PC-3 (cell line): ENCODE data around the gene IL1RAPL2. TPM values are rescaled to one million over a fixed set of nuclear protein-coding genes. Genes with fewer than 3 reads are reported as not detected.

Experiments used
- ATAC-seq: fragments of 200-7000 bp; cut with Tn5 transposase; 2 replicates; pipeline ENCODE4 v1.9.1; 2020; ENCODE audit warnings: mild to moderate bottlenecking, moderate library complexity
- BruUV-seq: library from RNA; stranded (reverse); fragments of 400-500 nt; replicated peaks from 2 replicates; lab custom pipeline; 2021; lab: Mats Ljungman, UMichigan
- CTCF ChIA-PET: fragments of 300-600 bp; sonication (Branson Sonifier 250); formaldehyde crosslinking; loops from one replicate; lab custom pipeline; 2022; ENCODE audit warnings: antibody characterized with exemption; lab: Charles Lee
- POLR2A ChIA-PET: fragments of 300-600 bp; sonication (Branson Sonifier 250); formaldehyde crosslinking; loops from one replicate; lab custom pipeline; 2022; ENCODE audit warnings: antibody characterized with exemption; ENCODE audit not compliant: unreplicated experiment; lab: Charles Lee
- DNase-seq: peaks from one replicate; pipeline ENCODE4 v3.0.0-alpha.2; 2015
- H2AFZ ChIP-seq: fragments of 300-600 bp; sonication (generic); 2 replicates; pipeline ENCODE4 v1.6.0; 2016; ENCODE audit warnings: antibody characterized with exemption, low read length
- H3F3A ChIP-seq: fragments of 300-600 bp; sonication (generic); one replicate; pipeline ENCODE4 v1.6.0; 2017; ENCODE audit warnings: antibody characterized with exemption, low read length, control low read depth, mild to moderate bottlenecking; ENCODE audit not compliant: unreplicated experiment
- H3K27ac ChIP-seq: fragments of 300-600 bp; sonication (generic); 2 replicates; pipeline ENCODE4 v1.5.1; 2016; ENCODE audit warnings: mild to moderate bottlenecking, low read length
- H3K27me3 ChIP-seq: fragments of 300-600 bp; sonication (generic); 2 replicates; pipeline ENCODE4 v1.6.1; 2016; ENCODE audit warnings: low read length, mixed read lengths
- H3K36me3 ChIP-seq: fragments of 300-600 bp; sonication (generic); 2 replicates; pipeline ENCODE4 v1.6.1; 2016; ENCODE audit warnings: low read depth, mixed run types, low read length, mixed read lengths
- H3K4me1 ChIP-seq: fragments of 300-600 bp; sonication (generic); 2 replicates; pipeline ENCODE4 v1.5.1; 2016; ENCODE audit warnings: low read length; ENCODE audit not compliant: insufficient read depth
- H3K4me2 ChIP-seq: fragments of 300-600 bp; sonication (generic); 2 replicates; pipeline ENCODE4 v1.6.0; 2016; ENCODE audit warnings: low read length
- H3K4me3 ChIP-seq: fragments of 300-600 bp; sonication (generic); 2 replicates; pipeline ENCODE4 v1.5.1; 2016; ENCODE audit warnings: mild to moderate bottlenecking, low read length, mixed read lengths
- H3K79me2 ChIP-seq: fragments of 300-600 bp; sonication (generic); 2 replicates; pipeline ENCODE4 v1.6.1; 2017; ENCODE audit warnings: low read length, mixed read lengths
- H3K9ac ChIP-seq: fragments of 300-600 bp; sonication (generic); 2 replicates; pipeline ENCODE4 v1.6.0; 2016; ENCODE audit warnings: mild to moderate bottlenecking, low read length
- H3K9me2 ChIP-seq: fragments of 300-600 bp; sonication (generic); replicated peaks from 2 replicates; pipeline ENCODE4 v1.6.1; 2016; ENCODE audit warnings: mixed run types, low read length, mixed read lengths
- H3K9me3 ChIP-seq: fragments of 300-600 bp; sonication (generic); 2 replicates; pipeline ENCODE4 v1.6.1; 2016; ENCODE audit warnings: low read length, mixed read lengths
- H4K20me1 ChIP-seq: fragments of 300-600 bp; sonication (generic); 2 replicates; pipeline ENCODE4 v1.6.1; 2016; ENCODE audit warnings: low read length, mixed read lengths
- CTCF ChIP-seq: fragments of 300-600 bp; sonication (generic); conservative IDR thresholded peaks from 2 replicates; pipeline ENCODE4 v1.5.1; 2017; ENCODE audit warnings: antibody characterized with exemption, low read depth, mild to moderate bottlenecking, low read length
- EZH2 ChIP-seq: fragments of 300-600 bp; sonication (generic); IDR thresholded peaks from one replicate; pipeline ENCODE4 v1.6.1; 2017; ENCODE audit warnings: antibody characterized with exemption, mild to moderate bottlenecking, low read length; ENCODE audit not compliant: unreplicated experiment
- EZH2phosphoT487 ChIP-seq: fragments of 300-600 bp; sonication (generic); IDR thresholded peaks from 2 replicates; pipeline ENCODE4 v1.6.1; 2018; ENCODE audit warnings: mild to moderate bottlenecking, antibody characterized with exemption, low read length, borderline replicate concordance
- intact Hi-C: fragments of 100-400 bp; cut with micrococcal nuclease; formaldehyde crosslinking; loops from 2 replicates; pipeline ENCODE4 v1.9.0; 2023
- total RNA-seq: library from RNA; depleted of rRNA; stranded (reverse); fragments of >200 nt; gene quantifications from 2 replicates; pipeline ENCODE4 v1.2.3, GENCODE V29; 2014

IL1RAPL2 gene
- total RNA-seq, 1 experiment from 2014 or later, result 0.62 TPM

DNA sequence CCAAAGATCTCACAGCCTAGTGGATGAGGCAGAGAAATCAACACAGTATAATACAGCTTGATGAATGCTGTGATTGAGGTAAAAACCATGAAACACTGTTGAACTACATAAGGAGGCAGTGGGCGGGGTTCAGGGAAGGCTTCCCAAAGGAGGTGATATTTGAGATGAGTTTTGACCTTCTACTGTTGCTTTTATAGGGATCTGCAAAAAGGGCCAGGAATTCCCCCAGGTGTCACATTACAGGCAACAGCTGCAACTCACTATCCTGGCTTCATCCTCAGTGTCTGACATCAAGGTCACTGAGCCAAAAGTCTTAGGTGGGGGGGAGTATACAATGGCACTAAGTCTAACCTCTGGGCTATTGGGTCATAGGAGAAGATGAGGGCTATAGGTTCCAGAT is 1070.7 kb downstream of the IL1RAPL2 start:
- no peaks in the 10 kb centered on the region for H3K79me2 ChIP-seq
- intact Hi-C loops, result loop anchor here (1.0 kb wide), 1 partner anchor 26 kb away; no protein-coding TSS in a partner anchor
- no peak for TF ChIP-seq CTCF
- no peak for TF ChIP-seq EZH2
- no peak for TF ChIP-seq EZH2phosphoT487
- ATAC-seq (peak; percentile 63), DNase-seq (peak; percentile 50)
- 0 out of 2 replicates have a peak, but pooled peaks cover 3% of the 10 kb centered on the region for H3K9me2 ChIP-seq
- peak overlapping the region; percentile 35; the same call in 1 of the 2 replicates for H3K9ac ChIP-seq
- no TSS peak for BruUV-seq
- CTCF ChIA-PET, result interaction anchor here (0.5 kb wide), 1 partner anchor 65 kb away, joined by 3 read pairs; no protein-coding TSS in a partner anchor
- no peaks in the 10 kb centered on the region for H4K20me1 ChIP-seq
- H2AFZ ChIP-seq, result no peak overlapping the region
- no peaks in the 10 kb centered on the region for H3K9me3 ChIP-seq
- peak overlapping the region; percentile 75 for H3K27ac ChIP-seq
- no peaks in the 10 kb centered on the region for H3F3A ChIP-seq
- no peak overlapping the region for H3K4me3 ChIP-seq
- H3K4me2 ChIP-seq, result peak overlapping the region; percentile 72
- H3K36me3 ChIP-seq, result no peaks in the 10 kb centered on the region
- POLR2A ChIA-PET, result no interaction called here
- H3K27me3 ChIP-seq, result no peaks in the 10 kb centered on the region
- peaks cover 24% of the 10 kb centered on the region for H3K4me1 ChIP-seq

- no TSS peak for BruUV-seq
- H3K4me3 ChIP-seq, result no peak overlapping the region
- no peaks in the 10 kb centered on the region for H3K9me2 ChIP-seq
- H3K36me3 ChIP-seq, result no peaks in the 10 kb centered on the region
- POLR2A ChIA-PET, result no interaction called here
- peak; percentile 45 for DNase-seq
- no peaks in the 10 kb centered on the region for H3K79me2 ChIP-seq
- TF ChIP-seq CTCF, result no peak
- no peak for TF ChIP-seq EZH2
- TF ChIP-seq EZH2phosphoT487, result no peak
- no peak overlapping the region for H3K4me2 ChIP-seq
- H3K9ac ChIP-seq, result no peak overlapping the region
- intact Hi-C loops, result no loop called here
- no peaks in the 10 kb centered on the region for H3K9me3 ChIP-seq
- H3K27ac ChIP-seq, result no peak overlapping the region
- H3F3A ChIP-seq, result no peaks in the 10 kb centered on the region
- H4K20me1 ChIP-seq, result no peaks in the 10 kb centered on the region
- H3K27me3 ChIP-seq, result no peaks in the 10 kb centered on the region
- ATAC-seq, result no peak
- no peak overlapping the region for H2AFZ ChIP-seq
- H3K4me1 ChIP-seq, result no peaks in the 10 kb centered on the region; the same call in 1 of the 2 replicates
- CTCF ChIA-PET, result no interaction called here
These were observed 1079.8 kb downstream of the IL1RAPL2 start for GRCh38 chrX:105645667-105646357.
